Activated CD4-positive, alpha-beta memory T cell treated with anti-CD3 and anti-CD28 coated beads, Interleukin-2, amount 10 ng/mL, durations not matched to agents 7 days and 5 days (primary cell): ENCODE data around the gene TIMM22. TPM values are rescaled to one million over a fixed set of nuclear protein-coding genes. Genes with fewer than 3 reads are reported as not detected.

Experiments used
- CTCF ChIA-PET: fragments of 350-600 bp; sonication (Branson Sonifier 250); formaldehyde crosslinking; loops from one replicate; lab custom pipeline; 2021; ENCODE audit warnings: antibody characterized with exemption, inconsistent platforms; lab: Charles Lee
- POLR2A ChIA-PET: fragments of 350-600 bp; sonication (Branson Sonifier 250); formaldehyde crosslinking; loops from one replicate; lab custom pipeline; 2021; ENCODE audit warnings: antibody characterized with exemption; lab: Charles Lee
- DNase-seq: peaks from one replicate; pipeline ENCODE4 v3.0.0-alpha.2; 2020
- H3K27ac Mint-ChIP-seq: one replicate; pipeline ENCODE4 v1.8.0; 2021; ENCODE audit warnings: mild to moderate bottlenecking, mixed read lengths
- H3K27me3 Mint-ChIP-seq: one replicate; pipeline ENCODE4 v1.8.0; 2021; ENCODE audit warnings: mixed read lengths
- H3K36me3 Mint-ChIP-seq: one replicate; pipeline ENCODE4 v1.8.0; 2021; ENCODE audit warnings: low read depth, mixed read lengths
- H3K4me1 Mint-ChIP-seq: one replicate; pipeline ENCODE4 v1.8.0; 2021; ENCODE audit warnings: mixed read lengths
- H3K4me3 Mint-ChIP-seq: one replicate; pipeline ENCODE4 v1.8.0; 2021; ENCODE audit warnings: mild to moderate bottlenecking, mixed read lengths
- H3K9me3 Mint-ChIP-seq: one replicate; pipeline ENCODE4 v1.8.0; 2021; ENCODE audit warnings: mixed read lengths
- total RNA-seq, 2 experiments: library from RNA; stranded (reverse); gene quantifications; one replicate each; pipeline ENCODE4 v1.2.3, GENCODE V29; 2021

The TIMM22 gene
- total RNA-seq, 2 experiments from 2014 or later, result 8.1 to 8.2 TPM

DNA sequence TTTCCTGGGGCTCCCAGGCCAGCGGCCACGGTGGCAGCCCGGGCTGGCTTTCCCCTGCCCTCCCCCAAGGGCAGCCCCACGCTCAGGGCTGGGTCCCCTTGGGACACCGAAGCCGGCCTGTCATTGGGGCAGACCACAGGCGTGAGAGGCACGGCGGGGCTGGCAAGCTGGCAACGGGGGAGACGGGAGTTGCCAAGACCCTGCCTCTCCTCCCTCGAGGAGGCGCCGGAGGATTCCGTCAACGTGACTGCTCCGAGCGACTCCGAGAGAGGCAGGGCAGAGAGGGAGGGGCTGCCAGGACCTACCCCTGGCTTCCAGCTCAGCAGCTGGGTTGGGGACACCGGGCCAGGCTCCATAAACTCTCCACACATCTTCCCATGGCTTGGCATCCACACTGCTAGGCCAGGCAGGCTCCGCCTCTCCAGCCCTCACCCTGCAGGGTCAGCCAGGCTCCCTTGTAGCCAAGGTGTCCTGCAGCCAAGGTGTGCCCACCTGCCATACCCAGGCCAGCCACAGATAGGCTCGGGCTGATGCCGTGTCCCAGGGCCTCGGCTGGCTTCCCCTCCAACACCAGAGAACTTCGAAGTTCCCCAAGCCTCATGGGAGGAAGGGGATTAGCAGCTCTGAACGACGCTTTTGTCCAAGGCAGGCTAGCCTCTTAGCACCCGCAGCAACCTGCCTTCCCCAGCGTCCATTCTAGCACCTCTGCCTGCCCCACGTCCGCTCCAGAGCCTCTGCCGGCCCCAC lies 25.5 kb downstream of the TIMM22 start:
- ChIA-PET POLR2A (no interaction called here), CTCF (no interaction called here)
- H3K27ac Mint-ChIP-seq, result no peak overlapping the region
- no peak for DNase-seq
- H3K36me3 Mint-ChIP-seq, result no peaks in the 10 kb centered on the region
- no peaks in the 10 kb centered on the region for H3K27me3 Mint-ChIP-seq
- no peaks in the 10 kb centered on the region for H3K4me1 Mint-ChIP-seq
- no peak overlapping the region for H3K4me3 Mint-ChIP-seq
- H3K9me3 Mint-ChIP-seq, result no peaks in the 10 kb centered on the region

DNA sequence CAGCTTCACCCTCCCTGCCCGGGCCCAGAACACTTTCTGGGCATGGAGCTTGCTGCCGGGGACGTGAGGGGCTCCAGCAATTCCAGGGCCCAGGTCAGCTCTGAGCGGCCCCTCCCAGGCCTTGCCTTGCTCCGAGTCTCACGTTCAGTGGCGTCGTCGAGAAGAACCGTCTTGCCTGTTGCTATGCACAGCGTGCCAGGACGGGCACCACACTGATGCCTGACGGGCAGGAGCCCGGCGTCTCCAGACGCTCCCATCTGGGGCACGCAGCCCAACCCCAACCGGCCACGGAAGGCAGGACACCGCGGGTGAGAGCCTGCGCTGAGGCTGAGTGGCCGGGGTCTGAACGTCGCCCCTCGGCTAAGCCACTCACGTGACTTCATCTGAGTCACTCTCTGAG lies 27.1 kb downstream of the TIMM22 start:
- Mint-ChIP-seq H3K36me3 (no peaks in the 10 kb centered on the region), H3K4me1 (no peaks in the 10 kb centered on the region), H3K4me3 (no peak overlapping the region), H3K9me3 (no peaks in the 10 kb centered on the region), H3K27me3 (no peaks in the 10 kb centered on the region), H3K27ac (no peak overlapping the region)
- no peak for DNase-seq
- CTCF ChIA-PET, result no interaction called here
- POLR2A ChIA-PET, result no interaction called here

DNA sequence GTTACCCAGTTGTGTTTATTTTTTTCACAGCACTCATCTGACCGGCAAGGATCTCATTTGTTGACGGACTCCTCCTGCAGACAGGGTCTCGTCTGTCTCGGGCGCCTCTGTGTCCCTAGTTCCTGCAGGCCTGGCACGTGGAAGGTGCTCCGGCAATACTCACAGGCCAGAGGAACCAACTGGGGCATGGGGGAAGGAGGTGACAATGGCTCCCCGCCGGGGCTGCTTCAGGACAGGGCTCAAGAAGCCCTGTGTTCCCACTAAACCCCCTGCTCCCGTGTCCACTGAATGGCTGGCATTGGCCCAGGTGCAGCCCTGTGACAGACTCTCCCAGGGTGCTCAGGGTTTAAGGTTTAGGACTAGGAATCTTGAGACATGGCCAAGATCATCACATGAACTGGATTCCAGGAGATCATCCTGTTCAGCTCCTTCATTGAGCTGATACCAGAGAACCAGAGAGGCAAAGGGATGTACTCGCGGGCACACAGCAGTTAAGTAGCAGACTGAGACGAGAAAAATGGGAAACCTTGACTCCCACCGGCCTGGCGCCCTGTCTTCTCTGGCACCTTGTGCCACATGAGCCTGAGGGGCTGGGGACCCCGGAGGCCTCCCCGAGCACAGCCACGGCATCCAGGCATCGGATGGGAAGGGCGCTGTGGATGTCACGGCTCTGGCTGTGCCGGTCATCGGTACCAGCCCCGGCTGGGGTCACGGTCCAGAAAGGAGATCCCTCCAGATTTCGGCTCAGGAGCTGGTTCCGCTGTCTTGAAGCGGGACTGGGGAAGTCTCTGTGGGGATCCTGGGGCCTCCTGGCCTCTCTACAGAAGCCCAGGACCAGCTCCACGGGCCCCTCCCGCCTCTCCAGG lies 29.0 kb downstream of the TIMM22 start:
- no peaks in the 10 kb centered on the region for H3K36me3 Mint-ChIP-seq
- H3K27ac Mint-ChIP-seq, result no peak overlapping the region
- ChIA-PET CTCF (no interaction called here), POLR2A (no interaction called here)
- DNase-seq, result no peak
- no peak overlapping the region for H3K4me3 Mint-ChIP-seq
- no peaks in the 10 kb centered on the region for H3K4me1 Mint-ChIP-seq
- H3K27me3 Mint-ChIP-seq, result no peaks in the 10 kb centered on the region
- H3K9me3 Mint-ChIP-seq, result no peaks in the 10 kb centered on the region

DNA sequence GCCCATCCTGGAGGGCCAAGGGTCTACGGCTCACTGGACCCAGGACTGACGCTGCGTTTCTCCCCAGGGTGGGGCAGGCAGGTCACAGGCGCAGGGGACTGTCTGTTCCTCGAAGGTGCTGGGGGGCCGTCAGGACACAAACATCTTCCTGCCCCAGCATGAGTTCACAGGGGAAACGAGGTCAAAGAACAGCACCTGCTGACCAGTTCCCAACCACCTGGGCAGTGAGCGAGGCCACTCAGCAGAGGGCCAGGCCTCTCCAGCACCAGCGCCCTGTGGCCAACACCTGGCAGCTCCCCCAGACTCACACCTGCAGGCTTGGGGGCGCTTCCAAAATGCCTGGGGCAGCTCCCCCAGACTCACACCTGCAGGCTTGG lies 29.7 kb downstream of the TIMM22 start:
- no peak for DNase-seq
- Mint-ChIP-seq H3K27me3 (no peaks in the 10 kb centered on the region), H3K9me3 (no peaks in the 10 kb centered on the region), H3K27ac (no peak overlapping the region), H3K4me3 (no peak overlapping the region), H3K36me3 (no peaks in the 10 kb centered on the region), H3K4me1 (no peaks in the 10 kb centered on the region)
- ChIA-PET CTCF (no interaction called here), POLR2A (no interaction called here)

DNA sequence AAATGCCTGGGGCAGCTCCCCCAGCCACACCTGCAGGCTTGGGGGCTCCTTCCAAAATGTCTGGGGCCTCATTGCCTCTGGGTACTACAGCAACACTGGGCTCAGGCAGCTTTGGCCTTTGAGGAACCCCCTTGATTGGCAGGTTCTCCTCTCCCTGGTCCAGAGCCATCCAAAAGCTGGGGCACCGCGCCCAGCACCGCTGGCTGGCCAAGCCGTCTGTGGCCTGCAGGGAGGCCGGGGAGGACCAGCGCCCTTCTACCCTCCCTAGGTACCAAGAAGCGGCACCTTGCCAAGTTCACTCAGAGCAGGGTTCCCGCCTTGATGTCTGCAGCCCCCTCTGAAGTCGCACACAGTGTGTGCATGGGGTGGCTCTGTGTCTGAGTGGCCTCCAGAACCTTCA lies 30.1 kb downstream of the TIMM22 start:
- ChIA-PET POLR2A (no interaction called here), CTCF (no interaction called here)
- DNase-seq, result no peak
- no peaks in the 10 kb centered on the region for H3K9me3 Mint-ChIP-seq
- H3K27ac Mint-ChIP-seq, result no peak overlapping the region
- no peaks in the 10 kb centered on the region for H3K4me1 Mint-ChIP-seq
- no peaks in the 10 kb centered on the region for H3K36me3 Mint-ChIP-seq
- H3K4me3 Mint-ChIP-seq, result no peak overlapping the region
- no peaks in the 10 kb centered on the region for H3K27me3 Mint-ChIP-seq

DNA sequence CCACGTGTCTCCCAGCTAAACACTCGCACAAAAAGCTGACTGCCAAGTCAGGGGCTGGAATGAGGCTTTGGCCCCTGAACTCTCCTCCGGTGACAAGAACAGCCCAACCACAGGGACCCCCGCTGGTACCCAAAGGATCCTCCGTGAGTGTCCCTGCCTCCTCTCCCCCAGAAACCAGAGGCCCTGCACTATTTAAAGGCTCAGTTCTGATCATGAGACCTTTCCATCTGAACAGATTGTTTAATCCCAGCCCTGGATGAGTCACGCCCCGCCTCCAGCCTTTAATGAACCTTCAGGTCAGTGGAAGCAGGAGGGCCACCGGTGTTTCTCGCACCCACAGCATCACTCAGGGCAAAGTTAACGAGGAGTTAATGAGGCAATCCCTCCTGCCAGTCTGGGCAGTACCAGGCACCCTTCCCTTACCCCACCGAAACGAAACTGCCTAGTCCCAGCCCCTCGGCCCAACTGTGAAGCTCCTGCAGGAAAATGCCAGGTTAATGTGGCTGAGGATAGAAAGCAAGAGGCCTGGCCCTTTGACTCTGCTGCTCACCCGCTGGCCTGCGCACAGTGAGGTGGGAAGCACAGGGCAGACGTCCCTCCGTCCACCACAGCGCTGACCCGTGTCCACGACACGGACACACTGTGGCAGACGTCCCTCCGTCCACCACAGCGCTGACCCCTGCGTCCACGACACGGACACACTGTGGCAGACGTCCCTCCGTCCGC lies 32.4 kb downstream of the TIMM22 start:
- Mint-ChIP-seq H3K4me1 (no peaks in the 10 kb centered on the region), H3K27ac (no peak overlapping the region), H3K27me3 (no peaks in the 10 kb centered on the region), H3K4me3 (no peak overlapping the region), H3K9me3 (no peaks in the 10 kb centered on the region), H3K36me3 (no peaks in the 10 kb centered on the region)
- POLR2A ChIA-PET, result no interaction called here
- DNase-seq, result no peak
- CTCF ChIA-PET, result no interaction called here

DNA sequence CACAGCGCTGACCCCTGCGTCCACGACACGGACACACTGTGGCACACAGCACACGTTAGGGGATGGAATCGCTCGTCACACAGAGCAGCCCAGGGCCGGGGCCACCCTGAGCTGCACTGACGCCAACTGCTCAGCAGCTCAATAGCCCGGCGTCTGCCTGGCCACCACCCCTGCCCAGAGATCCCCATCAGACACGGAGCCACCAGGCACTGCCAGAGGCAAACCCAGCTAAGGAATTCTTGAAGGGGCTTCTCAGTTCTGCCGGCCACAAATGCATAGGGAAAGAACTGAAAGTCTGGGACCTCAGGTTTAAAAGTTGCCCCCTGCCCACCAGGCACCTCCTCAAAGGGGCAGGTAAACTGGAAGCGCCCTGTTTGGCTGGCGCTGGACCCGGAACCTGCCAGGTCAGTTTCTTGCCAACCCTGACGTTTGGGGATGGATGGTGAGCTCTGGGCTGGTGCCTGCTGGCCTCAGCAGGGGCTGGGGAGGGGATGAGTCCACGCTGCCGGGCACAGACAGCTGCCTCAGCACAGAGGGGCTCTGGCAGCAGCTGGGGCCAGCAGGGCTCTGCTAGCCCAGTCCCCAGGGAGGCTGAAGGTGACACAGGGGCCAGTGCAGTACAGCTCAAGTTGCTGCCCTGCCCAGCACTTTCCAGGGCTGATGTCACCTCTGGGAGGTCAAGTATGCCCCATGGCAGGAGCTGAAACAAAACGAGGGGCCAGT lies 33.2 kb downstream of the TIMM22 start:
- no peak overlapping the region for H3K4me3 Mint-ChIP-seq
- ChIA-PET POLR2A (no interaction called here), CTCF (no interaction called here)
- no peaks in the 10 kb centered on the region for H3K36me3 Mint-ChIP-seq
- H3K9me3 Mint-ChIP-seq, result no peaks in the 10 kb centered on the region
- no peaks in the 10 kb centered on the region for H3K27me3 Mint-ChIP-seq
- no peaks in the 10 kb centered on the region for H3K4me1 Mint-ChIP-seq
- no peak for DNase-seq
- no peak overlapping the region for H3K27ac Mint-ChIP-seq

DNA sequence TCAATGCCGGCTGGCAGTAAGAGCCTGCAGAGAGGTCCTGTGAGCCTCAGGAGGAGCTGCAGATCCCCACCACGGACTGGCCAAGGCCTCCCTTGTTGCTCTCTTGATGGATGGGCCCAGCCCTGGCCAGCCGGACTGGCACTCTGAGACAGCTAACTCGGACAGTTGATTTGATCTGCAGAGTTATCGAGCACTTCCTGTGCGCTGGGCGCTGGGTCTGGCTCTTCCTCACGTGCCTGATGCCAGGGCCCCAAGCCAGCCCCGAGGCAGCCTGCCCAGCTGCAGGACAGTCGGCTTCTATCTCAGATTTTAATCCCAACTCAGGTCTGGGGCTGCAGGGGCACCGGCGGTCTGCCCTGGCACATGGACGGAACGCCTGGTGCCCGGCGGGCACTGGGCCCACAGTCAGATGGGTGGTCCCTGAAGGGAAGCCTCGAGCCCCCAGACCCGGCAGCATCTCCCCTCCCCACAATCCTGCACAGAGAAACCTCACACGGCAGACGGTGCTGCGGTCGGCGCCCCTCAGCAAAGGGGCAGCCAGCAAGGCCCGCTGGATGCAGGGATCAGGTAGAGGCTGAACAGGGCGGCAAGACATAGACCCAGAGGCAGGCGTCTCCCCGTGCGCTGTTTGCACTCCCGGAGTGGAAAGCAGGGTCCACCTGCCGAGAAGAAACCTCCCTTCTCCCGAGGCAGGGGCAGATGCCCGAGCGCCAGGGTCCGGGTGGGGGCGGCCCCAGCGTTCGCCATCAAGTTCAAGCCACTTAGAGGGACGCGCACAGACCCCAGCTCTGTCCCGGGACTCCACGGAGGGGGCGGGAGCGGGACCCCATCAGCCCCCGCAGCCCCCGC lies 34.0 kb downstream of the TIMM22 start:
- POLR2A ChIA-PET, result no interaction called here
- no peaks in the 10 kb centered on the region for H3K4me1 Mint-ChIP-seq

DNA sequence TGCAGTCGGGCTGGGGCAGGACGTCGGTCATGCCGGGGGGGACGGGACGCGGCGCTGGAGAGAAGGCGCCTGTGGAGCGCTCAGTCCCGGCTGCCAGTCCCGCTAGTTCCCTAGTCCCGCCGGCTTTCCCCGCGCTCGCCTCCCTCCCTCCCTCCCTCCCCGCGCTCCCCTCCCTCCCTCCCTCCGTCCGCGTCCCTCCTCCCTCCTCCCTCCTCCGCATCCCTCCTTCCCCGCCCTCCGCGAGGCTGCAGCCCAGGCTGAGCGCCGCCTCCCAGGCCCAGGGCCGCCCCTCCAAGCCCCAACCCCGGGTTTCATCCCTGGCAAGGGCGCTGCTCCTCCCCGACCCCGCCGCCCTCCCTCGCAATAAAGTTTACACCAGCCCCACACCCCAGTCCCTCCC lies 34.8 kb downstream of the TIMM22 start:
- peaks cover 2% of the 10 kb centered on the region for H3K36me3 Mint-ChIP-seq
- no peak overlapping the region for H3K27ac Mint-ChIP-seq
- CTCF ChIA-PET, result no interaction called here
- H3K4me1 Mint-ChIP-seq, result no peaks in the 10 kb centered on the region
- no peak for DNase-seq
- POLR2A ChIA-PET, result no interaction called here
- H3K9me3 Mint-ChIP-seq, result no peaks in the 10 kb centered on the region
- no peaks in the 10 kb centered on the region for H3K27me3 Mint-ChIP-seq
- no peak overlapping the region for H3K4me3 Mint-ChIP-seq

More for the DNA sequence above, 34.0 kb downstream of the TIMM22 start:
- CTCF ChIA-PET, result no interaction called here
- Mint-ChIP-seq H3K4me3 (no peak overlapping the region), H3K27me3 (no peaks in the 10 kb centered on the region), H3K27ac (no peak overlapping the region), H3K9me3 (no peaks in the 10 kb centered on the region), H3K36me3 (no peaks in the 10 kb centered on the region)
- no peak for DNase-seq

DNA sequence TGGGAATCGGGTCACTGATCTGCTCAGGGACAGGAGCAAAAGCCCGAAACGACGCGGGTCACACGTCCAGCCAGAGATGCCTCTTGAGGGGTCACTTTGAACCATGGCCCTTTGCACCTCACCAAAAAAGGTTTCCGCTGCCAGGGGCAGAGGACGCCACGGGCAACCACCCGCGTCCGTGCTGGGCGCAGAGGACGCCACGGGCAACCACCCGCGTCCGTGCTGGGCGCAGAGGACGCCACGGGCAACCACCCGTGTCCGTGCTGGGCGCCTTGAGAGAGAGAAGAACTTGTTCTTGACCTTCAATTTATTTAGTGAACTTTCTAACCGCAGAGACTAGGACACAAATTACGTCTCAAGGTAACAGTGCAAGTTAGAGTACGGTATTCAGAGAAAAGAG lies 35.5 kb downstream of the TIMM22 start:
- no peak for DNase-seq
- Mint-ChIP-seq H3K4me1 (no peaks in the 10 kb centered on the region), H3K27ac (no peak overlapping the region), H3K27me3 (no peaks in the 10 kb centered on the region), H3K36me3 (peaks cover 5% of the 10 kb centered on the region), H3K9me3 (no peaks in the 10 kb centered on the region), H3K4me3 (no peak overlapping the region)
- ChIA-PET POLR2A (no interaction called here), CTCF (no interaction called here)

DNA sequence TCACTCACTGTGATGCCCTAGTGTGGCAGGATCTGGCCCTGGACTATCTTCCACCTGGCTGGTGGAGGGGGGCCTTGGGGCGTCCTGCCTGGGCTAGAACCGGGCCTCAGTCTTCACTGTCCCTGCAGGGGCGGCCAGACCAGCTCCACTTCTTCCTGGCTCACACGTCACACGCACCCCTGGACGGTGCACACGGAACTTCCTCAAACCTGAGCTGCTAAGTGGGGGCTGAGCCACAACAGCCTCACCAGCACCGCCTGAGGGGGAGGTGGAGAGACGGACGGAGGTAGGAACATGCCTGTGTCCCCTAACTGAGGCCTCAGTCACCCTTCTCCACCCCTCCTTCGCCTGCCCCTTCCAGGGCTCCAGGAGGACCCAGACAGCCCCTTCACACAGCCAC lies 36.6 kb downstream of the TIMM22 start:
- H3K9me3 Mint-ChIP-seq, result no peaks in the 10 kb centered on the region

DNA sequence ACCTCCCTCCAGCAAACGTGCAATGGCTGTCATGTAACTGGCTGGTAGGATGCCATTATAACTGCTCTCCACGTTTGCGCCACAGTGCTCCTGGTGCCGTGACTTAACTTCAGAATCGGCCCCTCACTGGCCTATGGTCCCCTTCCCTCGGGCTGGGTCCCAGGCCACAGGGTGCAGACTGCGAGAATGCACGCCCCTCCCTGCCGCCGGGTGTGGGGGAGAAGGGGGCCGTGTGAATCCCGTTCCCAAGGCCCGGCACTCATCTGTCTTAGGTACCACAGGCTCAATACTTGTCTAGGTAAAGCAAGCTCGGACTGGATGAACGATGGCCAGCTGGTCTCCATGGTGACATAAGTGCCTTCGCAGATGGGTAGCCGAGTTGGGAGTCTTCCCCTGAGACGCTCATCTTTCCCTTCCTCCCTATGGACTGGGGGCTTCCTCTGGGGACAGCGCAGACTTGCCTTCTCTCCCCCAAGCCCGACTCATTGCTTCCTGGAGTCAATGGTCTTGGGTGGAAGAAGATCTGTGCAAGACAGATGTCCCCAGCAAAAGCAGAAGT lies 37.8 kb downstream of the TIMM22 start:
- DNase-seq, result no peak
- no peaks in the 10 kb centered on the region for H3K9me3 Mint-ChIP-seq
- H3K36me3 Mint-ChIP-seq, result peaks cover 5% of the 10 kb centered on the region
- H3K4me3 Mint-ChIP-seq, result no peak overlapping the region
- no peaks in the 10 kb centered on the region for H3K27me3 Mint-ChIP-seq
- ChIA-PET POLR2A (no interaction called here), CTCF (no interaction called here)
- no peaks in the 10 kb centered on the region for H3K4me1 Mint-ChIP-seq
- H3K27ac Mint-ChIP-seq, result no peak overlapping the region

More for the DNA sequence above, 36.6 kb downstream of the TIMM22 start:
- Mint-ChIP-seq H3K4me1 (no peaks in the 10 kb centered on the region), H3K4me3 (no peak overlapping the region), H3K36me3 (peaks cover 5% of the 10 kb centered on the region), H3K27me3 (no peaks in the 10 kb centered on the region), H3K27ac (no peak overlapping the region)
- ChIA-PET POLR2A (no interaction called here), CTCF (no interaction called here)
- no peak for DNase-seq
